ENCODE measurements around the gene PPP1R13L.

Gene PPP1R13L

GRCh38 chr19:45331411-45331810 is 73.5 kb downstream of the PPP1R13L start:
- H4K20me1 ChIP-seq (ENCODE audit: insufficient read depth, low read length, poor library complexity, severe bottlenecking), result no peaks in the 10 kb centered on the region
- H3K9me2 ChIP-seq (replicated peaks; ENCODE audit: low read depth, low read length), result no peaks in the 10 kb centered on the region
- no peak overlapping the region for H2AFZ ChIP-seq (ENCODE audit: low read length)
- TF ChIP-seq CTCF (conservative IDR thresholded peaks at IDR 0.05; ENCODE audit: low read length), result no peak
- no peak for TF ChIP-seq EZH2phosphoT487 (IDR thresholded peaks at IDR 0.05; ENCODE audit: borderline replicate concordance)
- no peak overlapping the region for H3K4me2 ChIP-seq (ENCODE audit: low read depth, low read length, poor library complexity, severe bottlenecking)
- H3F3A ChIP-seq (ENCODE audit: low read depth), result no peaks in the 10 kb centered on the region
- H3K27me3 ChIP-seq (ENCODE audit: insufficient read depth, low read length, poor library complexity, severe bottlenecking), result no peaks in the 10 kb centered on the region
- no peak overlapping the region for H3K9ac ChIP-seq (ENCODE audit: low read depth, low read length, poor library complexity, severe bottlenecking)
- H3K4me1 ChIP-seq (ENCODE audit: insufficient read depth, low read length, poor library complexity, severe bottlenecking), result no peaks in the 10 kb centered on the region
- H3K4me3 ChIP-seq (ENCODE audit: low read length, poor library complexity, severe bottlenecking), result no peak overlapping the region
- H3K9me3 ChIP-seq (ENCODE audit: insufficient read depth, low read depth, low read length), result no peaks in the 10 kb centered on the region
- H3K36me3 ChIP-seq (ENCODE audit: insufficient read depth, low read length), result no peaks in the 10 kb centered on the region
- no peaks in the 10 kb centered on the region for H3K79me2 ChIP-seq (ENCODE audit: insufficient read depth, low read length)
